HCT116 (cell line): Measurements from ENCODE around the gene PTPN13. TPM values are rescaled to one million over a fixed set of nuclear protein-coding genes. Genes with fewer than 3 reads are reported as not detected.

Experiments used
- ATAC-seq: fragments of 200-7000 bp; cut with Tn5 transposase; 2 replicates; pipeline ENCODE4 v1.9.1; 2020; ENCODE audit warnings: mild to moderate bottlenecking, moderate library complexity
- BruUV-seq: library from RNA; stranded (reverse); fragments of 400-500 nt; replicated peaks from 2 replicates; lab custom pipeline; 2021; lab: Mats Ljungman, UMichigan
- CTCF ChIA-PET: fragments of 300-600 bp; sonication (Branson Sonifier 250); formaldehyde crosslinking; loops from one replicate; lab custom pipeline; 2021; ENCODE audit warnings: antibody characterized with exemption; lab: Charles Lee
- POLR2A ChIA-PET: fragments of 300-600, 350-600 bp; sonication (Branson Sonifier 250); formaldehyde crosslinking; loops from one replicate; lab custom pipeline; 2021; ENCODE audit warnings: antibody characterized with exemption; lab: Charles Lee
- RAD21 ChIA-PET, 2 experiments: fragments of 300-600 bp; sonication (Branson Sonifier 250); formaldehyde crosslinking; loops; one replicate each; lab custom pipeline; 2023; ENCODE audit warnings: low total read pairs in 2 of 2; ENCODE audit not compliant: uncharacterized antibody in 2 of 2, unreplicated experiment in 2 of 2, low non-redundant PET in 1 of 2; lab: Charles Lee
- DNase-seq: peaks from one replicate; pipeline ENCODE4 v3.0.0-alpha.2; 2010; ENCODE audit warnings: low read depth, low spot score
- H2AFZ ChIP-seq: fragments of 200-600 bp; shearing (Covaris generic), sonication (generic); 2 replicates; pipeline ENCODE4 v1.6.1; 2017; ENCODE audit warnings: low read depth, mixed run types, mixed read lengths, antibody characterized with exemption, low read length; ENCODE audit not compliant: poor library complexity, severe bottlenecking
- H3K27ac ChIP-seq: 2 replicates; pipeline ENCODE4 v1.5.1; 2012; ENCODE audit warnings: low read depth, low read length
- H3K27me3 ChIP-seq: fragments of 200-600 bp; sonication (generic); 2 replicates; pipeline ENCODE4 v1.6.1; 2016; ENCODE audit warnings: mixed run types, low read length, mixed read lengths; ENCODE audit not compliant: insufficient read depth
- H3K36me3 ChIP-seq, 2 experiments: fragments of 200-500 bp in 1 of 2; fragments of 200-600 bp in 1 of 2; sonication (Bioruptor generic) in 1 of 2; sonication (generic) in 1 of 2; 2 replicates each; pipeline versions ENCODE4 v1.5.1 to v1.6.1; 2014 to 2016; ENCODE audit warnings: low read length in 2 of 2, inconsistent platforms in 1 of 2, mixed read lengths in 1 of 2, mixed run types in 1 of 2; ENCODE audit not compliant: insufficient read depth in 2 of 2, control insufficient read depth in 1 of 2
- H3K4me1 ChIP-seq, 2 experiments: fragments of 200-600 bp in 1 of 2; sonication (generic) in 1 of 2; 2 replicates each; pipeline versions ENCODE4 v1.5.1 to v1.6.1; 2012 to 2017; ENCODE audit warnings: low read length in 2 of 2, inconsistent platforms in 1 of 2, mild to moderate bottlenecking in 1 of 2, mixed read lengths in 1 of 2, mixed run types in 1 of 2, moderate library complexity in 1 of 2; ENCODE audit not compliant: insufficient read depth in 2 of 2, control insufficient read depth in 1 of 2
- H3K4me2 ChIP-seq: fragments of 200-600 bp; sonication (generic); 2 replicates; pipeline ENCODE4 v1.6.1; 2017; ENCODE audit warnings: mixed run types, low read length, mixed read lengths
- H3K4me3 ChIP-seq, 2 experiments: fragments of 200-600 bp in 1 of 2; sonication (generic) in 1 of 2; replicated peaks in 1 of 2; 2 replicates each; pipeline ENCODE4 v1.5.1; 2011 to 2016; ENCODE audit warnings: low read length in 2 of 2, control low read depth in 1 of 2, low read depth in 1 of 2, mild to moderate bottlenecking in 1 of 2, mixed read lengths in 1 of 2, mixed run types in 1 of 2
- H3K79me2 ChIP-seq: fragments of 200-600 bp; sonication (generic); 2 replicates; pipeline ENCODE4 v1.6.1; 2017; ENCODE audit warnings: mild to moderate bottlenecking, mixed run types, low read length, moderate library complexity, mixed read lengths; ENCODE audit not compliant: insufficient read depth
- H3K9ac ChIP-seq: fragments of 200-600 bp; sonication (generic); 2 replicates; pipeline ENCODE4 v1.6.1; 2016; ENCODE audit warnings: low read length, mixed read lengths
- H3K9me2 ChIP-seq: fragments of 200-600 bp; sonication (generic), shearing (Covaris generic); 2 replicates; pipeline ENCODE4 v1.6.1; 2017; ENCODE audit warnings: mixed run types, mild to moderate bottlenecking, moderate library complexity; ENCODE audit not compliant: insufficient read depth
- H3K9me3 ChIP-seq, 2 experiments: fragments of 200-500 bp in 1 of 2; fragments of 200-600 bp in 1 of 2; sonication (Bioruptor generic) in 1 of 2; sonication (generic) in 1 of 2; 2 replicates each; pipeline ENCODE4 v1.6.1; 2014 to 2017; ENCODE audit warnings: low read length in 2 of 2, mixed read lengths in 2 of 2, inconsistent platforms in 1 of 2, low read depth in 1 of 2, mild to moderate bottlenecking in 1 of 2, mixed run types in 1 of 2, moderate library complexity in 1 of 2; ENCODE audit not compliant: control insufficient read depth in 1 of 2, insufficient read depth in 1 of 2
- H4K20me1 ChIP-seq: fragments of 200-600 bp; sonication (generic), shearing (Covaris generic); 2 replicates; pipeline ENCODE4 v1.6.1; 2017; ENCODE audit warnings: mixed run types, mild to moderate bottlenecking, moderate library complexity; ENCODE audit not compliant: insufficient read depth
- ATF3 ChIP-seq: IDR thresholded peaks from 2 replicates; pipeline ENCODE4 v1.6.1; 2012
- CBX3 ChIP-seq: IDR thresholded peaks from 2 replicates; pipeline ENCODE4 v1.6.1; 2012; ENCODE audit warnings: low read depth
- CEBPB ChIP-seq: IDR thresholded peaks from 2 replicates; pipeline ENCODE4 v1.6.1; 2012; ENCODE audit warnings: low read depth
- EGR1 ChIP-seq: IDR thresholded peaks from 2 replicates; pipeline ENCODE4 v1.6.1; 2012; ENCODE audit warnings: low read depth
- ELF1 ChIP-seq: IDR thresholded peaks from 2 replicates; pipeline ENCODE4 v1.6.1; 2012; ENCODE audit warnings: low read depth, borderline replicate concordance
- POLR2AphosphoS5 ChIP-seq: IDR thresholded peaks from 2 replicates; pipeline ENCODE4 v1.6.1; 2011; ENCODE audit warnings: mild to moderate bottlenecking, low read depth, low read length, moderate library complexity
- REST ChIP-seq: IDR thresholded peaks from 2 replicates; pipeline ENCODE4 v1.6.1; 2012; ENCODE audit warnings: low read depth
- SIN3A ChIP-seq: IDR thresholded peaks from 2 replicates; pipeline ENCODE4 v1.6.1; 2012; ENCODE audit warnings: low read depth
- SP1 ChIP-seq: IDR thresholded peaks from 2 replicates; pipeline ENCODE4 v1.6.1; 2012; ENCODE audit warnings: low read depth
- YY1 ChIP-seq: IDR thresholded peaks from 2 replicates; pipeline ENCODE4 v1.6.1; 2011; ENCODE audit warnings: low read length, low read depth, moderate library complexity, mild to moderate bottlenecking; ENCODE audit not compliant: insufficient replicate concordance; ENCODE audit errors: extremely low read depth
- ZNF274 ChIP-seq: fragments of 200-500 bp; sonication (Bioruptor generic); IDR thresholded peaks from 2 replicates; pipeline ENCODE4 v1.6.1; 2014; ENCODE audit warnings: mild to moderate bottlenecking, low read depth, low read length, inconsistent platforms
- intact Hi-C: fragments of 100-400 bp; cut with micrococcal nuclease; formaldehyde crosslinking; loops from 2 replicates; pipeline ENCODE4 v1.10.0; 2022
- total RNA-seq: library from RNA; stranded (reverse); gene quantifications from one replicate; pipeline ENCODE4 v1.2.1, GENCODE V29; 2021; ENCODE audit not compliant: unreplicated experiment
- TF ChIP-seq, protein P1 (sequence below): IDR thresholded peaks from 2 replicates; pipeline ENCODE4 v1.6.1; 2012
- TF ChIP-seq, protein P2 (sequence below): IDR thresholded peaks from 2 replicates; pipeline ENCODE4 v1.6.1; 2011; ENCODE audit warnings: mild to moderate bottlenecking, low read length, moderate library complexity; ENCODE audit not compliant: insufficient replicate concordance; ENCODE audit errors: extremely low read depth

The PTPN13 gene
- total RNA-seq, 1 experiment from 2014 or later, result 14.6 TPM

- ATAC-seq (no peak), DNase-seq (no peak)
- Histone ChIP-seq H3K9me3 (no peaks in the 10 kb centered on the region), H3K9ac (no peak overlapping the region), H4K20me1 (no peaks in the 10 kb centered on the region), H3K36me3 (no peaks in the 10 kb centered on the region), H3K27me3 (no peaks in the 10 kb centered on the region), H3K79me2 (no peaks in the 10 kb centered on the region), H2AFZ (no peak overlapping the region), H3K4me2 (no peak overlapping the region), H3K4me1 (no peaks in the 10 kb centered on the region), H3K9me2 (no peaks in the 10 kb centered on the region), H3K4me3 (no peak overlapping the region), H3K27ac (no peak overlapping the region)
- TF ChIP-seq YY1, result no peak
- no TSS peak for BruUV-seq
- RAD21 ChIA-PET, result no interaction called here
- intact Hi-C loops, result no loop called here
- POLR2A ChIA-PET, result no interaction called here
- CTCF ChIA-PET, result no interaction called here
These were observed 216.7 kb downstream of the PTPN13 start for GRCh38 chr4:86810847-86811246.

- Histone ChIP-seq H3K79me2 (no peaks in the 10 kb centered on the region), H3K4me1 (peaks cover 0 to 14% of the 10 kb centered on the region in 2 experiments; a peak in 2 of 4 replicates), H3K9me2 (no peaks in the 10 kb centered on the region), H3K4me2 (no peak overlapping the region), H3K27ac (no peak overlapping the region), H3K4me3 (no peak overlapping the region), H4K20me1 (no peaks in the 10 kb centered on the region), H3K27me3 (no peaks in the 10 kb centered on the region), H3K9ac (no peak overlapping the region), H2AFZ (no peak overlapping the region), H3K36me3 (no peaks in the 10 kb centered on the region), H3K9me3 (no peaks in the 10 kb centered on the region)
- DNase-seq (no peak), ATAC-seq (no peak)
- POLR2A ChIA-PET, result no interaction called here
- intact Hi-C loops, result no loop called here
- RAD21 ChIA-PET, result interaction anchor here in 1 of 2 experiments (1.1 kb wide), 1 partner anchor 16 kb away, joined by 3 read pairs; no protein-coding TSS in a partner anchor
- CTCF ChIA-PET, result no interaction called here
- no TSS peak for BruUV-seq
- TF ChIP-seq ELF1, result no peak
- TF ChIP-seq ATF3, result no peak
- no peak for TF ChIP-seq YY1
- TF ChIP-seq REST, result no peak
- TF ChIP-seq CBX3, result no peak
- TF ChIP-seq SP1, result no peak
- no peak for TF ChIP-seq POLR2AphosphoS5
- TF ChIP-seq, protein P1, sequence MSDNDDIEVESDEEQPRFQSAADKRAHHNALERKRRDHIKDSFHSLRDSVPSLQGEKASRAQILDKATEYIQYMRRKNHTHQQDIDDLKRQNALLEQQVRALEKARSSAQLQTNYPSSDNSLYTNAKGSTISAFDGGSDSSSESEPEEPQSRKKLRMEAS, result no peak
- no peak for TF ChIP-seq EGR1
- TF ChIP-seq, protein P2, sequence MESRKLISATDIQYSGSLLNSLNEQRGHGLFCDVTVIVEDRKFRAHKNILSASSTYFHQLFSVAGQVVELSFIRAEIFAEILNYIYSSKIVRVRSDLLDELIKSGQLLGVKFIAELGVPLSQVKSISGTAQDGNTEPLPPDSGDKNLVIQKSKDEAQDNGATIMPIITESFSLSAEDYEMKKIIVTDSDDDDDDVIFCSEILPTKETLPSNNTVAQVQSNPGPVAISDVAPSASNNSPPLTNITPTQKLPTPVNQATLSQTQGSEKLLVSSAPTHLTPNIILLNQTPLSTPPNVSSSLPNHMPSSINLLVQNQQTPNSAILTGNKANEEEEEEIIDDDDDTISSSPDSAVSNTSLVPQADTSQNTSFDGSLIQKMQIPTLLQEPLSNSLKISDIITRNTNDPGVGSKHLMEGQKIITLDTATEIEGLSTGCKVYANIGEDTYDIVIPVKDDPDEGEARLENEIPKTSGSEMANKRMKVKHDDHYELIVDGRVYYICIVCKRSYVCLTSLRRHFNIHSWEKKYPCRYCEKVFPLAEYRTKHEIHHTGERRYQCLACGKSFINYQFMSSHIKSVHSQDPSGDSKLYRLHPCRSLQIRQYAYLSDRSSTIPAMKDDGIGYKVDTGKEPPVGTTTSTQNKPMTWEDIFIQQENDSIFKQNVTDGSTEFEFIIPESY, result no peak
- TF ChIP-seq ZNF274, result no peak
- TF ChIP-seq CEBPB, result no peak
- no peak for TF ChIP-seq SIN3A
These were observed 221.5 kb downstream of the PTPN13 start for GRCh38 chr4:86815653-86816052.
